Caco-2 (cell line): ENCODE results near the gene ATRIP. TPM values are rescaled to one million over a fixed set of nuclear protein-coding genes. Genes with fewer than 3 reads are reported as not detected.
A peak's percentile ranks its signal among the peaks of the same experiment; 100 is the strongest.

ENCODE experiments used
- BruUV-seq: library from RNA; stranded (reverse); fragments of 400-500 nt; replicated peaks from 2 replicates; lab custom pipeline; 2021; lab: Mats Ljungman, UMichigan
- CTCF ChIA-PET: fragments of 300-600 bp; sonication (Branson Sonifier 250); formaldehyde crosslinking; loops from one replicate; lab custom pipeline; 2022; ENCODE audit warnings: antibody characterized with exemption; lab: Charles Lee
- POLR2A ChIA-PET: fragments of 300-600 bp; sonication (Branson Sonifier 250); formaldehyde crosslinking; loops from one replicate; lab custom pipeline; 2022; ENCODE audit warnings: antibody characterized with exemption; lab: Charles Lee
- DNase-seq, 2 experiments: peaks; one replicate each; pipeline versions ENCODE4 v3.0.0 to v3.0.0-alpha.2; 2020 to 2022
- H3K27me3 ChIP-seq: replicated peaks from 2 replicates; pipeline ENCODE4 v1.6.0; 2011; ENCODE audit warnings: low read length; ENCODE audit not compliant: control insufficient read depth, insufficient read depth
- H3K36me3 ChIP-seq: 2 replicates; pipeline ENCODE4 v1.5.1; 2011; ENCODE audit warnings: low read length; ENCODE audit not compliant: control insufficient read depth, insufficient read depth
- H3K4me1 ChIP-seq: fragments of 250-450 bp; sonication (Bioruptor Pico); 2 replicates; pipeline ENCODE4 v1.5.1; 2020; ENCODE audit warnings: mild to moderate bottlenecking
- H3K4me3 ChIP-seq: 2 replicates; pipeline ENCODE4 v1.5.1; 2011; ENCODE audit warnings: low read depth, mild to moderate bottlenecking, control low read depth, low read length
- H3K9me3 ChIP-seq: fragments of 250-450 bp; sonication (Bioruptor Pico); 2 replicates; pipeline ENCODE4 v1.5.1; 2020; ENCODE audit warnings: mild to moderate bottlenecking, moderate library complexity
- H3K27ac Mint-ChIP-seq: one replicate; pipeline ENCODE4 v1.8.0; 2022; ENCODE audit warnings: mixed read lengths; ENCODE audit not compliant: unreplicated experiment
- H3K27me3 Mint-ChIP-seq: one replicate; pipeline ENCODE4 v1.8.0; 2022; ENCODE audit warnings: mixed read lengths; ENCODE audit not compliant: insufficient read depth, unreplicated experiment
- H3K36me3 Mint-ChIP-seq: one replicate; pipeline ENCODE4 v1.8.0; 2022; ENCODE audit warnings: mild to moderate bottlenecking, mixed read lengths; ENCODE audit not compliant: insufficient read depth, unreplicated experiment
- H3K4me1 Mint-ChIP-seq: one replicate; pipeline ENCODE4 v1.8.0; 2022; ENCODE audit warnings: low read depth, mixed read lengths; ENCODE audit not compliant: unreplicated experiment
- H3K4me3 Mint-ChIP-seq: one replicate; pipeline ENCODE4 v1.8.0; 2022; ENCODE audit warnings: mild to moderate bottlenecking, moderate library complexity, mixed read lengths; ENCODE audit not compliant: unreplicated experiment
- H3K9me3 Mint-ChIP-seq: one replicate; pipeline ENCODE4 v1.8.0; 2022; ENCODE audit warnings: mixed read lengths; ENCODE audit not compliant: unreplicated experiment
- intact Hi-C: fragments of 100-400 bp; cut with micrococcal nuclease; formaldehyde crosslinking; loops from one replicate; pipeline ENCODE4 v1.10.0; 2022; ENCODE audit not compliant: unreplicated experiment
- total RNA-seq: library from RNA; stranded (reverse); gene quantifications from 2 replicates; pipeline ENCODE4 v1.2.3, GENCODE V29; 2022
- TF ChIP-seq, protein P1 (sequence below), 2 experiments: fragments of 200-600 bp in 1 of 2; IDR thresholded peaks; 1 replicate in 1 of 2; 2 replicates in 1 of 2; pipeline versions ENCODE4 v1.5.1 to v1.8.0; 2011 to 2022; ENCODE audit warnings: antibody characterized with exemption in 1 of 2, control low read depth in 1 of 2, inconsistent platforms in 1 of 2, low read depth in 1 of 2, low read length in 1 of 2, mild to moderate bottlenecking in 1 of 2, moderate library complexity in 1 of 2; ENCODE audit not compliant: insufficient read depth in 1 of 2, severe bottlenecking in 1 of 2, unreplicated experiment in 1 of 2

Gene ATRIP
- total RNA-seq, 1 experiment from 2014 or later, result 15.9 TPM

DNA sequence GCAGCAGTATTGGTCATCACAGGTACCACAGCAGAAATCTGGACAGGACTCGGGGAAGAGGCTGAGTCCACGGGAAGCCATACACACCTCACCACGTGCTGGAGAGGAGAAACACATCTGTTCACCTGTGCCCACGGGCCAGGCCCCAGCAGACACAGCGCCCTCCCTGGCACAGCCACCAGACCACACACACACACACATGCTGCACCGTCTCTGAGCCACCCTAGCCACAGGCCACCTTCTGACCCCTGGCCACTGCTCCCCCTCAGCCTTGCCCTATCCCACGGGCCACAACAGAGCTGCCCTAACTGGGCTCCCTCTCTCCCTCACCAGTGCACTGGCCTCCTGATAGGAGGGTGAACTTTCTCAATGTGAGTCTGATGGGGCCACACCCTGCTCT, 54.7 kb downstream of the ATRIP start:
- Mint-ChIP-seq H3K27me3 (no peaks in the 10 kb centered on the region), H3K27ac (no peak overlapping the region), H3K36me3 (peaks cover 10% of the 10 kb centered on the region), H3K4me3 (no peak overlapping the region), H3K4me1 (peaks cover 13% of the 10 kb centered on the region), H3K9me3 (peaks cover 10% of the 10 kb centered on the region)
- Histone ChIP-seq H3K36me3 (no peaks in the 10 kb centered on the region), H3K9me3 (no peaks in the 10 kb centered on the region), H3K4me3 (no peak overlapping the region), H3K4me1 (peaks cover 21% of the 10 kb centered on the region), H3K27me3 (no peaks in the 10 kb centered on the region)
- ChIA-PET POLR2A (interaction anchor here (0.5 kb wide), 1 partner anchor 28 kb away, joined by 3 read pairs; no protein-coding TSS in a partner anchor), CTCF (interaction anchor here (0.6 to 1.1 kb wide), 2 partner anchors 14 to 28 kb away, joined by 3 to 5 read pairs; no protein-coding TSS in a partner anchor)
- TF ChIP-seq, protein P1, sequence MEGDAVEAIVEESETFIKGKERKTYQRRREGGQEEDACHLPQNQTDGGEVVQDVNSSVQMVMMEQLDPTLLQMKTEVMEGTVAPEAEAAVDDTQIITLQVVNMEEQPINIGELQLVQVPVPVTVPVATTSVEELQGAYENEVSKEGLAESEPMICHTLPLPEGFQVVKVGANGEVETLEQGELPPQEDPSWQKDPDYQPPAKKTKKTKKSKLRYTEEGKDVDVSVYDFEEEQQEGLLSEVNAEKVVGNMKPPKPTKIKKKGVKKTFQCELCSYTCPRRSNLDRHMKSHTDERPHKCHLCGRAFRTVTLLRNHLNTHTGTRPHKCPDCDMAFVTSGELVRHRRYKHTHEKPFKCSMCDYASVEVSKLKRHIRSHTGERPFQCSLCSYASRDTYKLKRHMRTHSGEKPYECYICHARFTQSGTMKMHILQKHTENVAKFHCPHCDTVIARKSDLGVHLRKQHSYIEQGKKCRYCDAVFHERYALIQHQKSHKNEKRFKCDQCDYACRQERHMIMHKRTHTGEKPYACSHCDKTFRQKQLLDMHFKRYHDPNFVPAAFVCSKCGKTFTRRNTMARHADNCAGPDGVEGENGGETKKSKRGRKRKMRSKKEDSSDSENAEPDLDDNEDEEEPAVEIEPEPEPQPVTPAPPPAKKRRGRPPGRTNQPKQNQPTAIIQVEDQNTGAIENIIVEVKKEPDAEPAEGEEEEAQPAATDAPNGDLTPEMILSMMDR (IDR thresholded peaks at IDR 0.05; ENCODE audit: insufficient read depth in 1 of 2, low read depth in 1 of 2, low read length in 1 of 2, severe bottlenecking in 1 of 2, unreplicated experiment in 1 of 2), result no peak
- intact Hi-C loops, result no loop called here
- DNase-seq, result no peak
- BruUV-seq, result no TSS peak

GRCh38 chr3:48502121-48502520, 55.6 kb downstream of the ATRIP start:
- H3K27me3 Mint-ChIP-seq, result no peaks in the 10 kb centered on the region
- intact Hi-C loops, result no loop called here
- peaks cover 10% of the 10 kb centered on the region for H3K36me3 Mint-ChIP-seq
- no peak overlapping the region for H3K27ac Mint-ChIP-seq
- H3K9me3 Mint-ChIP-seq, result peaks cover 10% of the 10 kb centered on the region
- Histone ChIP-seq H3K9me3 (no peaks in the 10 kb centered on the region), H3K27me3 (no peaks in the 10 kb centered on the region), H3K4me3 (no peak overlapping the region), H3K36me3 (no peaks in the 10 kb centered on the region), H3K4me1 (peaks cover 30% of the 10 kb centered on the region)
- CTCF ChIA-PET, result interaction anchor here (1.1 kb wide), 1 partner anchor 29 kb away, joined by 5 read pairs; no protein-coding TSS in a partner anchor
- H3K4me3 Mint-ChIP-seq, result no peak overlapping the region
- DNase-seq, result no peak
- POLR2A ChIA-PET, result no interaction called here
- no TSS peak for BruUV-seq
- TF ChIP-seq, protein P1 (IDR thresholded peaks at IDR 0.05; ENCODE audit: insufficient read depth in 1 of 2, low read depth in 1 of 2, low read length in 1 of 2, severe bottlenecking in 1 of 2, unreplicated experiment in 1 of 2), result no peak
- peaks cover 16% of the 10 kb centered on the region for H3K4me1 Mint-ChIP-seq

DNA sequence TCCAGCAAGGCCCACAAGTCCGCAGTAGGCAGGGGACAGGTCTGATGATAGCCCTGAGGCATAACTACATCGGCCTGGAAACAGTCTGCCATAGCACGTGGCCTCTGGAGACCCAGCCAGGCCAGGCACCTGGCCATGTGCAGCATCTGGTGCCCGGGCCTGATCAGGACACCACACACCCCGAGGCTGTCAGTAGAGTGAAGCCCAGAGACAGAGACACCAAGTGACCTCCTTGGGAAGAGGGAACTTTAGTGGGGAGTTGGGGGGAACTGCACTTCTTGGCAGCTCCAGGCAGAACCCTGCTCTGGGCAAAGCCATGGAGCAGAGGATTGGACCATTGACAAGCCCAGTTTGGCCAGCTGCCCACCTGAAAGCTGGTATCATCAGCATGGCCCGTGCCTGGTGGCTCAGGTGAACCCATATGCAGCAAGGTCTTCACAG, 56.2 kb downstream of the ATRIP start:
- no peak overlapping the region for H3K4me3 ChIP-seq
- BruUV-seq, result no TSS peak
- Mint-ChIP-seq H3K27ac (peak overlapping the region; percentile 68), H3K4me1 (peaks cover 23% of the 10 kb centered on the region), H3K36me3 (peaks cover 12% of the 10 kb centered on the region), H3K27me3 (no peaks in the 10 kb centered on the region), H3K9me3 (peaks cover 9% of the 10 kb centered on the region), H3K4me3 (peak overlapping the region; percentile 74)
- TF ChIP-seq, protein P1 (IDR thresholded peaks at IDR 0.05; ENCODE audit: insufficient read depth in 1 of 2, low read depth in 1 of 2, low read length in 1 of 2, severe bottlenecking in 1 of 2, unreplicated experiment in 1 of 2), result no peak
- POLR2A ChIA-PET, result no interaction called here
- H3K4me1 ChIP-seq, result peaks cover 35% of the 10 kb centered on the region
- H3K9me3 ChIP-seq, result no peaks in the 10 kb centered on the region
- H3K36me3 ChIP-seq, result no peaks in the 10 kb centered on the region
- DNase-seq, result no peak
- CTCF ChIA-PET, result no interaction called here
- H3K27me3 ChIP-seq, result no peaks in the 10 kb centered on the region
- intact Hi-C loops, result no loop called here
